SH-SY5Y (cell line): Measurements from ENCODE around the gene HMX3.

Experiments
- GATA2 ChIP-seq: IDR thresholded peaks from 2 replicates; pipeline ENCODE4 v1.6.1; 2011; ENCODE audit warnings: mild to moderate bottlenecking, low read depth, low read length
- GATA3 ChIP-seq: IDR thresholded peaks from 2 replicates; pipeline ENCODE4 v1.6.1; 2011; ENCODE audit warnings: low read depth, mild to moderate bottlenecking, low read length, moderate library complexity

DNA sequence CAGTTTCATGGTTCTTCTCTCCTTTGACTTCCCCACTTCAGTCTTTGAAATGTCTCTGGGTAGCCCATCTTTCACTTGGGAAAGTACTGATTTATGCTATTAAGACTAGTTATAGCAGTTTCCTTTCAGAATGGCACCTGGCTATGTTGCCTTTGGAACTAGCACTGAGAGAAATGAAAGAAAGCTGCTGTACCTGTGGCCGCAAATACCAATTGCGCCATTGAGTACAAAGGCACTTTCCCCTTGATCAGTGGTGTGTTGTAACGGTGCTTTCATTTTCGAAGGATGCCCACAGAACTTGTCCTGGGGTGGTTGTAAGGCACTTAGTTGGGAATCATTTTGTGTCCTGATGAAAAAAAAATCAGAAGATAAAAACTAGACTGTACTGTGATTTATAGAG lies 35.2 kb downstream of the HMX3 start:
- no peak for TF ChIP-seq GATA2
- no peak for TF ChIP-seq GATA3
